DOHH2 (cell line): ENCODE results near the gene FAM168B.

ENCODE experiments used
- CTCF ChIP-seq: fragments of 200-600 bp; sonication (generic); IDR thresholded peaks from one replicate; pipeline ENCODE4 v1.5.1; 2014; ENCODE audit warnings: antibody characterized with exemption, mild to moderate bottlenecking, low read depth, low read length; ENCODE audit not compliant: poor library complexity, severe bottlenecking
- EZH2phosphoT487 ChIP-seq: fragments of 200-600 bp; sonication (generic); IDR thresholded peaks from 2 replicates; pipeline ENCODE4 v1.6.1; 2017; ENCODE audit warnings: borderline replicate concordance, mild to moderate bottlenecking, antibody characterized with exemption, low read length, moderate library complexity, mixed read lengths

- TF ChIP-seq EZH2phosphoT487 = no peak
- no peak for TF ChIP-seq CTCF
Observed at GRCh38 chr2:131011486-131011885, 81.8 kb downstream of the FAM168B start.
